NT2/D1 (cell line): ENCODE data around the gene MED12L.

Experiments
- YY1 ChIP-seq: IDR thresholded peaks from 2 replicates; pipeline ENCODE4 v1.6.1; 2011; ENCODE audit not compliant: insufficient read length, insufficient read depth
- ZNF274 ChIP-seq: IDR thresholded peaks from 2 replicates; pipeline ENCODE4 v1.6.1; 2011; ENCODE audit warnings: mild to moderate bottlenecking, low read depth, low read length

GRCh38 chr3:151460228-151460627 lies 374.8 kb downstream of the MED12L start:
- no peak for TF ChIP-seq YY1
- no peak for TF ChIP-seq ZNF274
